Fibroblast of lung (primary cell): ENCODE measurements around the gene AKR1E2.

ENCODE experiments used
- CTCF ChIP-seq, 2 donors: IDR thresholded peaks in 1 of 2; conservative IDR thresholded peaks in 1 of 2; 1 replicate in 1 of 2; 2 replicates in 1 of 2; pipeline ENCODE4 v1.5.1; 2011 to 2012; ENCODE audit warnings: low read length in 2 of 2, control low read depth in 1 of 2, inconsistent platforms in 1 of 2, low read depth in 1 of 2, mild to moderate bottlenecking in 1 of 2
- EZH2 ChIP-seq: IDR thresholded peaks from 2 replicates; pipeline ENCODE4 v1.5.1; 2012; ENCODE audit warnings: low read length, control low read depth, mild to moderate bottlenecking; ENCODE audit errors: missing control alignments

GRCh38 chr10:4844864-4845263, 18.9 kb downstream of the AKR1E2 start:
- no peak for TF ChIP-seq EZH2
- TF ChIP-seq CTCF (conservative IDR thresholded peaks at IDR 0.05 in 1 of 2, IDR thresholded peaks at IDR 0.05 in 1 of 2; ENCODE audit: low read depth in 1 of 2, low read length in 2 of 2) = no peak
